GM12878 (cell line): Measurements from ENCODE around the gene RANBP6. TPM values are rescaled to one million over a fixed set of nuclear protein-coding genes. Genes with fewer than 3 reads are reported as not detected.
A peak's percentile ranks its signal among the peaks of the same experiment; 100 is the strongest.

Experiments
- EGR1 ChIP-seq, 2 experiments: IDR thresholded peaks; 1 replicate in 1 of 2; 2 replicates in 1 of 2; pipeline ENCODE4 v1.6.1; 2011 to 2012; ENCODE audit warnings: low read depth in 2 of 2, low read length in 2 of 2, borderline replicate concordance in 1 of 2, mild to moderate bottlenecking in 1 of 2, moderate library complexity in 1 of 2
- IKZF1 ChIP-seq: fragments of 450-650 bp; conservative IDR thresholded peaks from 2 replicates; pipeline ENCODE4 v1.6.1; 2017; ENCODE audit warnings: antibody characterized with exemption, mild to moderate bottlenecking
- IRF4 ChIP-seq: IDR thresholded peaks from 2 replicates; pipeline ENCODE4 v1.6.1; 2011; ENCODE audit warnings: low read depth, low read length
- MEF2A ChIP-seq: IDR thresholded peaks from 2 replicates; pipeline ENCODE4 v1.6.1; 2011; ENCODE audit warnings: low read depth, mild to moderate bottlenecking, low read length, moderate library complexity; ENCODE audit not compliant: insufficient read depth
- MEF2B ChIP-seq: fragments of 450-650 bp; IDR thresholded peaks from 2 replicates; pipeline ENCODE4 v1.6.1; 2018; ENCODE audit warnings: mild to moderate bottlenecking, moderate library complexity; ENCODE audit not compliant: partially characterized antibody, poor library complexity, severe bottlenecking
- NBN ChIP-seq: fragments of 450-650 bp; IDR thresholded peaks from 2 replicates; pipeline ENCODE4 v1.6.1; 2016
- NFXL1 ChIP-seq: fragments of 450-650 bp; IDR thresholded peaks from 2 replicates; pipeline ENCODE4 v1.6.1; 2017; ENCODE audit warnings: antibody characterized with exemption, mild to moderate bottlenecking, borderline replicate concordance
- NR2C2 ChIP-seq: IDR thresholded peaks from 2 replicates; pipeline ENCODE4 v1.6.1; 2011; ENCODE audit warnings: borderline replicate concordance, low read depth; ENCODE audit not compliant: control insufficient read depth, insufficient read length
- PAX8 ChIP-seq: fragments of 450-650 bp; IDR thresholded peaks from 2 replicates; pipeline ENCODE4 v1.6.1; 2017; ENCODE audit warnings: mild to moderate bottlenecking, moderate library complexity
- STAT3 ChIP-seq: IDR thresholded peaks from 2 replicates; pipeline ENCODE4 v1.6.1; 2011; ENCODE audit warnings: low read depth, low read length, improper control_type of control experiment
- ZBTB4 ChIP-seq: fragments of 450-650 bp; formaldehyde crosslinking; IDR thresholded peaks from 2 replicates; pipeline ENCODE4 v1.4.0; 2022; ENCODE audit warnings: mild to moderate bottlenecking, moderate library complexity
- ZNF24 ChIP-seq: fragments of 450-650 bp; IDR thresholded peaks from 2 replicates; pipeline ENCODE4 v1.6.1; 2017; ENCODE audit warnings: antibody characterized with exemption, mild to moderate bottlenecking
- ZNF592 ChIP-seq: fragments of 450-650 bp; IDR thresholded peaks from 2 replicates; pipeline ENCODE4 v1.6.1; 2017; ENCODE audit warnings: mild to moderate bottlenecking, moderate library complexity
- polyA plus RNA-seq, 11 experiments: library from polyadenylated mRNA; depleted of rRNA in 4 of 11; unstranded in 6 of 11; stranded (reverse) in 5 of 11; fragments of >200 nt; fragmentation: Nextera tagmentation in 4 of 11; fragmentation: Illumina TruSeq in 1 of 11; extraction: Ambion mirVana in 4 of 11; extraction: Trizol in 1 of 11; gene quantifications; 1 replicate in 1 of 11; 2 replicates in 10 of 11; pipeline versions ENCODE4 v1.2.1 to v1.2.3, GENCODE V29; 2011 to 2016; ENCODE audit warnings: inconsistent platforms in 2 of 11, missing spikeins in 2 of 11, low read depth in 1 of 11
- total RNA-seq, 4 experiments: library from RNA; depleted of rRNA in 3 of 4; stranded (reverse); fragments of >200 nt in 3 of 4; fragmentation: Illumina TruSeq in 1 of 4; extraction: Trizol in 1 of 4; gene quantifications; 2 replicates each; pipeline versions ENCODE4 v1.2.1 to v1.2.3, GENCODE V29; 2013 to 2021
- TF ChIP-seq, protein P1 (sequence below): IDR thresholded peaks from 2 replicates; pipeline ENCODE4 v1.6.1; 2011; ENCODE audit warnings: borderline replicate concordance, low read depth, mild to moderate bottlenecking, moderate library complexity, mixed read lengths, low read length; ENCODE audit not compliant: insufficient read depth; ENCODE audit errors: extremely low read length
- TF ChIP-seq, protein P2 (sequence below): fragments of 450-650 bp; IDR thresholded peaks from 2 replicates; pipeline ENCODE4 v1.6.1; 2017; ENCODE audit warnings: mild to moderate bottlenecking, moderate library complexity

RANBP6 gene
- total and polyA plus RNA-seq, 10 of the 15 experiments (the other 5 are each of a cell fraction or from before 2014, with no cell fraction given): 10.9 to 26.9 (median 19.4) TPM

GRCh38 chr9:6051511-6051950 is 36.1 kb upstream of the RANBP6 start (continued):
- TF ChIP-seq, protein P1, sequence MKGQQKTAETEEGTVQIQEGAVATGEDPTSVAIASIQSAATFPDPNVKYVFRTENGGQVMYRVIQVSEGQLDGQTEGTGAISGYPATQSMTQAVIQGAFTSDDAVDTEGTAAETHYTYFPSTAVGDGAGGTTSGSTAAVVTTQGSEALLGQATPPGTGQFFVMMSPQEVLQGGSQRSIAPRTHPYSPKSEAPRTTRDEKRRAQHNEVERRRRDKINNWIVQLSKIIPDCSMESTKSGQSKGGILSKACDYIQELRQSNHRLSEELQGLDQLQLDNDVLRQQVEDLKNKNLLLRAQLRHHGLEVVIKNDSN: no peak
- TF ChIP-seq NR2C2: no peak
- TF ChIP-seq, protein P2, sequence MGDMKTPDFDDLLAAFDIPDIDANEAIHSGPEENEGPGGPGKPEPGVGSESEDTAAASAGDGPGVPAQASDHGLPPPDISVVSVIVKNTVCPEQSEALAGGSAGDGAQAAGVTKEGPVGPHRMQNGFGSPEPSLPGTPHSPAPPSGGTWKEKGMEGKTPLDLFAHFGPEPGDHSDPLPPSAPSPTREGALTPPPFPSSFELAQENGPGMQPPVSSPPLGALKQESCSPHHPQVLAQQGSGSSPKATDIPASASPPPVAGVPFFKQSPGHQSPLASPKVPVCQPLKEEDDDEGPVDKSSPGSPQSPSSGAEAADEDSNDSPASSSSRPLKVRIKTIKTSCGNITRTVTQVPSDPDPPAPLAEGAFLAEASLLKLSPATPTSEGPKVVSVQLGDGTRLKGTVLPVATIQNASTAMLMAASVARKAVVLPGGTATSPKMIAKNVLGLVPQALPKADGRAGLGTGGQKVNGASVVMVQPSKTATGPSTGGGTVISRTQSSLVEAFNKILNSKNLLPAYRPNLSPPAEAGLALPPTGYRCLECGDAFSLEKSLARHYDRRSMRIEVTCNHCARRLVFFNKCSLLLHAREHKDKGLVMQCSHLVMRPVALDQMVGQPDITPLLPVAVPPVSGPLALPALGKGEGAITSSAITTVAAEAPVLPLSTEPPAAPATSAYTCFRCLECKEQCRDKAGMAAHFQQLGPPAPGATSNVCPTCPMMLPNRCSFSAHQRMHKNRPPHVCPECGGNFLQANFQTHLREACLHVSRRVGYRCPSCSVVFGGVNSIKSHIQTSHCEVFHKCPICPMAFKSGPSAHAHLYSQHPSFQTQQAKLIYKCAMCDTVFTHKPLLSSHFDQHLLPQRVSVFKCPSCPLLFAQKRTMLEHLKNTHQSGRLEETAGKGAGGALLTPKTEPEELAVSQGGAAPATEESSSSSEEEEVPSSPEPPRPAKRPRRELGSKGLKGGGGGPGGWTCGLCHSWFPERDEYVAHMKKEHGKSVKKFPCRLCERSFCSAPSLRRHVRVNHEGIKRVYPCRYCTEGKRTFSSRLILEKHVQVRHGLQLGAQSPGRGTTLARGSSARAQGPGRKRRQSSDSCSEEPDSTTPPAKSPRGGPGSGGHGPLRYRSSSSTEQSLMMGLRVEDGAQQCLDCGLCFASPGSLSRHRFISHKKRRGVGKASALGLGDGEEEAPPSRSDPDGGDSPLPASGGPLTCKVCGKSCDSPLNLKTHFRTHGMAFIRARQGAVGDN: peak; percentile 98
- TF ChIP-seq ZNF24: peak; percentile 81
- TF ChIP-seq NBN: peak; percentile 91
- TF ChIP-seq ZBTB4 (CRISPR knock-in tag): no peak; the same call in 1 of the 2 replicates
- TF ChIP-seq IRF4: no peak
- TF ChIP-seq ZNF592: 0 out of 2 replicates have a peak, but pooled peaks have one; percentile 74
- TF ChIP-seq NFXL1: no peak
- TF ChIP-seq STAT3: no peak
- peak; percentile 82 for TF ChIP-seq MEF2B
- TF ChIP-seq EGR1 (IDR thresholded peaks at IDR 0.05; ENCODE audit: borderline replicate concordance in 1 of 2, low read depth in 2 of 2, low read length in 2 of 2): no peak
- TF ChIP-seq PAX8: 0 out of 2 replicates have a peak, but pooled peaks have one; percentile 23
- peak; percentile 40; the same call in 1 of the 2 replicates for TF ChIP-seq IKZF1
- no peak for TF ChIP-seq MEF2A
